AG09309 (cell line): ENCODE data around the gene EDC4.
"Not testable (repeated sequence)": the region's sequence is repeated elsewhere in the genome, so short reads cannot be mapped to it uniquely, and the experiment has no call there.

Source experiments
- DNase-seq: peaks from one replicate; pipeline ENCODE4 v3.0.0-alpha.2; 2010; ENCODE audit warnings: low read depth
- H3K4me3 ChIP-seq: 2 replicates; pipeline ENCODE4 v1.5.1; 2011; ENCODE audit warnings: mild to moderate bottlenecking, low read depth, low read length, moderate library complexity; ENCODE audit not compliant: control insufficient read depth
- CTCF ChIP-seq: IDR thresholded peaks from 2 replicates; pipeline ENCODE4 v1.5.1; 2011; ENCODE audit warnings: mild to moderate bottlenecking, low read depth, low read length, inconsistent platforms; ENCODE audit not compliant: insufficient read depth, control insufficient read depth; ENCODE audit errors: missing control alignments

Gene EDC4

GRCh38 chr16:67861877-67862276 lies 11.0 kb upstream of the EDC4 start:
- no peak overlapping the region for H3K4me3 ChIP-seq
- no peak for DNase-seq
- TF ChIP-seq CTCF = no peak

GRCh38 chr16:67862623-67863583 lies 9.9 kb upstream of the EDC4 start:
- DNase-seq = no peak
- H3K4me3 ChIP-seq = no peak overlapping the region

GRCh38 chr16:67864044-67864443 lies 8.8 kb upstream of the EDC4 start:
- not testable (repeated sequence) for H3K4me3 ChIP-seq, DNase-seq

More at GRCh38 chr16:67862623-67863583, 9.9 kb upstream of the EDC4 start:
- TF ChIP-seq CTCF = no peak

DNA sequence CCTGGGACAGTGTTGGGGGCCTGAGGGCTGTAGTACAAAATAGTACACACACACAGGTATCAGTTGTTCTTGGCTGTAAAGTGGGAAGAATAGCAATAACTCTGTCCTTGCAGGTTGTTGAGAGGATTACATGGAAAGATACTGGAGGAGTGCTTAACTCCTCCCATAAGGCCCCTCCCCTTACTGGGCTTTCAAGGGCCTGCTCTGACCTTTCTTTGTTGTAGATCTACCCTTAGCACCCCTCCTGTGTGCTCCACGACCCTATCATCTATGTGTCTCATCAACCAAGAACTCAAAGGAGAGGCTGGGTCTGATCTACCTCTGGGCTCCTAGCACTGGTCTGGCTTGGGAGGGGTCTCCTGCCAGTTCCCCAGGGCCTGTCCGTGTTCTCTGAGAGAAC lies 8.3 kb upstream of the EDC4 start:
- TF ChIP-seq CTCF = no peak
- DNase-seq = no peak
- H3K4me3 ChIP-seq = no peak overlapping the region

GRCh38 chr16:67865318-67865717 lies 7.5 kb upstream of the EDC4 start:
- no peak for DNase-seq
- peak; percentile 59 for TF ChIP-seq CTCF
- no peak overlapping the region for H3K4me3 ChIP-seq

GRCh38 chr16:67868290-67868689 lies 4.6 kb upstream of the EDC4 start:
- DNase-seq = no peak
- no peak overlapping the region for H3K4me3 ChIP-seq
- no peak for TF ChIP-seq CTCF

GRCh38 chr16:67869653-67870052 lies 3.2 kb upstream of the EDC4 start:
- no peak for DNase-seq
- no peak overlapping the region for H3K4me3 ChIP-seq
- TF ChIP-seq CTCF = no peak
